ENCODE measurements around the gene CASZ1.

Gene CASZ1

DNA sequence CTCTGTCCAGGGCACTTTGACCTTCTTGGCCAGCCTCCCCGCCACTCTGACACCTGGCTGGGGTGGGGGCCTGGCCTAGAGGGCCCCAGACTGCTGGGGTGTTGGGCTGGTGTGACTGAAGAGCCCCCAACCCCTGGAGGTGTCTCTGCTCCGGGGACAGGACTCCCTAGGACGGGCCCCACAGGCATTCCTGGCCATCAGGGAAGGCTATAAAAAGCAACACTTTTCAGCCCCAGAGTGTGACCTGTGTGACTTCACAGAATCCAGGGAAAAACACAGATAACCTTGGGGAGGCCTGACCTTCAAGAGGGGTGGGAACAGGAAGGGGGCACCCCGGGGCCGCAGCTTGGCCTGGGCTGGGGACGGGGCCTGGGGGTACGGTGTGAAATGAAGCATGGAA lies 24.0 kb upstream of the CASZ1 start:
- DNase-seq: no peak

- DNase-seq: no peak
These were observed 22.9 kb upstream of the CASZ1 start for GRCh38 chr1:10819198-10819901.

DNA sequence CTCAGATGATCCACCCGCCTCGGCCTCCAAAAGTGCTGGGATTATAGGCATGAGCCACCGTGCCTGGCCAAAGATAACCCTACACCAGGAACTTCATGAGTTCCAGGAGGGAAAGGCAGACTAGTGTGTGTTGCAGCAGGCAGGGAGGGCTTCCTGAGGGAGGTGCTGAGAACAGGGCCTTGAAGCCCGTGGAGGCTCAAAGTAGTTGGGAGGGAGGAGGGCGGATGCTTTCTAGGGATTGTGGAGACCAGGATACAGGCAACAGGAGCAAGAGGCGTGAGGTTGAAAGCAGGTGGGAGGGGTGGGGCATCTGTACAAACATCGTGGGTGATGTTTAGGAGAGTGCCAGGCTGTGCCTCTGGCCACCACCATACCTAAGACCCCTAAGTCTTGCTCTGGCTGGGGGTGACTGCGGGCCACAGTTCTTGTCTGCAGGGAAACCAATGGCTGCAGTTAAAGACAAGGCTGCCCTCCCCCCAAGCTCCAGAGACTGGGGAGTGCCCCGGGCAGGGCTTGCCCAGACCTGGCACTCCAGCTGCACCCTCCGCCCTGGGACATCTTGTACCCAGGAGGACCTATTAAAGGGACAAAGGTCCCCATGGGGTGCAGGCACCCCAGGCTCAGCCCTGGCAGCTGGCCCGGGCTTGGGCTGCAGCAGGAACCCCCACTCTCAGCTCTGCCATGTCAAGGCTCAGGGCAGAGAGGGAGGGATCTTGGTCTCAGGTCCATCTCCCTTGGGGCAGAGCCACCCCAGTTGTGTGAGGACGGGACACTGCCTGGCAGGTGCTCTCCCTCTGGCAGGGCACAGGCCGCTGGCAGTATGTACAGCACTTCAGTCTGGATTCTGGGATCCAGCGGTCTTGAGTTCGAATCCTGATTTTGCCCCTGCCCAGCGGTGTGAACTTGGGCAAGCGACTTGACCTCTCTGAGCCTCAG lies 22.1 kb upstream of the CASZ1 start:
- DNase-seq: no peak

DNA sequence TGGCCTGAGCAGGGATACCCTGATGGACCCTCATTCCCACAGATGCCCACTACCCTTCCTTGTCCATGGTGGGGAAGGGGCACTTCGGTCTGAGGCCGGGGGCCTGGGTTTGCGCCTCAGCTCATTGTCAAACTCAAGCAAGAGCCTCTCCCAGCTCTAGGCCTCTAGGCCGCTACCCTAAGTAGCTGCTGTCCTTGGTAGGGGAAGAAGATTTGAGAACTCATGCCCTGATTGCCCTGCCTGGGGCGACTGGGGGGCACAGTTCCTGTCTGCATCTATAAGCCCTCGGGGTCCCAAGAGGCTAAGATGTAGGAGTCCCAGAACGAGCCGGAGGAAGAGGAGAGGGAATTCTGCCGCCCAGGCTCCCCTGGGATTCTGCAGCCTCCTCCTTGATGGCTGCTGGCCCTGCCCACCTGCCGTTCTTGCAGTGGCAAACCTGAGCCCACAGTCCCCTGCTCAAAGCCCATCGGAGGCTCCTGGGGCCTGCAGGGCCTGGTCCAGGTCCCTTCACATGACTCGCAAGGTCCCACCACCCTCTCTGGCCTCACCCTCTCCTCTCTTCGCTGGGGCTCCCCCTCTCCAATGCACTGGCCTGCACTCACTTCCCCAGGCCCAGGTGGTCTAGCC lies 20.4 kb upstream of the CASZ1 start:
- DNase-seq: no peak

DNA sequence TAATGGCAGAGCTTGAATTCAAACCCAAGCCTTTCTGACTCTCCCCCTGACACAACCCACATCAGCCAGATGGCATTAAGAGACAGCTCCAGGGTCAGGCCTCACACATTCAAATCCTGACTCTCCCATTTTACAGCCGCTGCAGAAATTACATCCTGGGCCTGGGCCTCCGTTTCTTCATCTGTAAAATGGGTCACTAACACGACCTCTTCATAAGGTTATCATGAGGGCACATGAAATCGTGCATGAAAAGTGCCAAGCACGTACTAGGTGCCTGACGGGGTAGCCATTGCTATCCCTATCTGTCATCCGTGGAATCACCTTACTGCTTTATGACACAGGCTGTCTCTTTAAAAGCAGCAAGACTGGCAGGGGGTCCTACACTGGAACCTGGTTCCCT lies 19.8 kb upstream of the CASZ1 start:
- DNase-seq: no peak

DNA sequence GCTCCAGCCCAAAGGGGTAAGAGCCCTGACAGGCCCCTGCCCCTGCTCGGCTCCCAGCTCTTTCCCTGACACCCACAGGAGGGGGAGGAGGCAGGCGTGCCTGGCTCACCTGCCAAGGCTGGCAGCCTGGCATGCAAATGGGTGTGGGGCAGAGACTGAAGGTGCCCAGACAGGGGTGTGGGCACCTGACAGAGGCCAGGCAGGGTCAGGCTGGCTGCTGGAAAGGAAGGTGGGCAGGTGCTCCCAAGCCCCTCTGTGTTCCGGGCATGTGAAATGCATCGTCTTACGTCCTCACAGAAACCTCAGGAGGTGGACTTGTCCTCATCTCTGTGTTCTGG lies 19.4 kb upstream of the CASZ1 start:
- DNase-seq: no peak

DNA sequence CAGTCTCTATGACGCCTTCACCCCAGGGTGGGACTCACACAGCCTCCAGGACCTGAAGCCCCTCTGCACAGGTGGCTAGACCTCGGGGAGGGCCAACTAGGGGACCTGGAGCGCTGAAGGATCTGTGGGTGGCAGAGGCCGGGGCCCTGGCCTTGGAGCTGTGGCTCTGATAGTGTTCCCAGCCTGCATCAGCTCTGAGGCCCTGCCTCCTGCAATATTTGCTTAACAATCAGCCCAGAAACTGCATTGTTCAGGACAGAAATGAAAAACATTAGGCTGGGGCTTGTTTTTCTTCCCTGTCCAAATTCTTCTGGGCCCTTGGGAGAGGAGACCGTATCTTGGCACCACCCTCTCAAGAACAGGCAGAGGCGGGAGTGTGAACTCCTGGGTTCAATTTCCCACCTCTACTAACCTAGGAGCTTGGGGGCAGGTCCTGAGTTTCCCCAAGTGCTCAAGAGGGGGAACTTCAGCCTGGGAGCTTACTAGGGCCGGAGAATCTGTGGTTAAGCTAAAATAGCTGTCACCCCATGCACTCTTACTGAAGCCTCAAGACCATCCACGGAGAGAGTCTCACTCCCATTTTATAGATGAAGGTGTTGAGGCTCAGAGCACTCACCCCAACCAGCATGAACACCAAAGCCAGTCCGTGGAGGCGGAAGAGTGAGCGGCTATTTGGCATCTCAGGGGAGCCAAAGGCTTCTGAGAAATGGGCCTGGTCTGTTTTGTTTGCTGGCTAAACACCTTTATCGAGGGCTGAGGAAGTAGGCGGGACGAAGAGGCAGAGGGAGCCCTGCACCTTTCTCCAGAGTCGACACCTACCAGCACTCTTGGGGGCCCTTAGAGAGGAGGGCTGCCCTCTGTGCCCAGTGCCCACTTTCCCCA lies 18.8 kb upstream of the CASZ1 start:
- DNase-seq: no peak

GRCh38 chr1:10814312-10814711 lies 17.9 kb upstream of the CASZ1 start:
- DNase-seq: no peak

- no peak for DNase-seq
These were observed 17.4 kb upstream of the CASZ1 start for GRCh38 chr1:10813799-10814198.

GRCh38 chr1:10812387-10812915 lies 16.0 kb upstream of the CASZ1 start:
- no peak for DNase-seq

GRCh38 chr1:10808441-10808840 lies 12.0 kb upstream of the CASZ1 start:
- no peak for DNase-seq

DNA sequence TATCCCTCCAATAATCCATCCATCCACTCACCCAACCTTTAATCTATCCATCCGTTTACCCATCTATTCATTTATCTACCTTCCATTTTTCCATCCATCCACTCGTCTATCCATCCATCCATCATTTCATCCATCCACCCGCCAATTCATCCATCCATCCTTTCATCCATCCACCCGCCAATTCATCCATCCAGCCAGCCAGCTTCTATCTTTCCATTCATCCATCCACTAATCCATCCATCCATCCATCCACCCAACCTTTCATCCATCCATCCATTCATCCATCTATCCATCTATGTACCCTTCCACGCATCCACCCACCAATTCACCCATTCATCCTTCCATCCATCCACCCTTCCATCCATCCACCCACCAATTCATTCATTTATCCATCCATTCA lies 10.5 kb upstream of the CASZ1 start:
- DNase-seq: no peak

GRCh38 chr1:10803971-10804820 lies 7.8 kb upstream of the CASZ1 start:
- peak; percentile 28 for DNase-seq

DNA sequence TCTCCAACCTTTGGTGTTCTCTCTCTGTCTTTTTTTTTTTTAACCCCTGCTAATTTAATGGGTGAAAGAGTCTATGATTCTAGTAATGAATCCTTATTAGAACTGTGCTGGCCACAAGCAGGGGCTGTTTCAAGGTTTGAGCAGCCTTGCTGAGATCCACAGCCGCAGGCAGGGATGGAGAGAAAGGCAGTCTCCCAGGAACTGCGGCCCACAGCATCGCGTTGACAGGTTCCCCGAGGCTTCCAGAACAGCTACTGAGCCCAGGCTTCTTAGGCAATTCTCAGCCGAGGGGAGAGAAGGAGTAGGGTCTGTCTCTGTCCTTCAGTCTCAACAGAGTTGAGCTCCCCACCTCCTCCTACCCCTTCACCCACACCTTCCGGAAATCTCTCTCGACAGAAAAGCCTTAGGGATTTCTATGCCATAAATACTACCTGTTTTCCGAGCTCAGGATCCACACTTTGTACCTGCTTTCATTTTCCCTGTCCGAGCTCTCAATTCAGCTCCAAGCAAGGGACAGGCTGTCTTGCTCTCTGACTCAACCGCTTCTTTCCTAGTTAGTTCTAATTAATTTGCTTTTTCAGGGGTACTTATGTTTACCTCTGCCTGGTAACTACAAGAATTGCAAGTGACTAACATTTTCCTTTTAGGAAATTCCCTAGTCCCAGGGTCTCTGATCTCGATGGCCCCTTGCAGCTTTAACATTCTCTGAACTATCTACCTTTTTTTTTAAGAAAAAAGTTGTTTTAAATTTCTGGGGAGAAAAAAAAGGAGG lies 6.7 kb upstream of the CASZ1 start:
- no peak for DNase-seq

- no peak for DNase-seq
These were observed 4.3 kb upstream of the CASZ1 start for GRCh38 chr1:10800778-10801177.

- no peak for DNase-seq
These were observed 3.3 kb upstream of the CASZ1 start for GRCh38 chr1:10799726-10800125.

GRCh38 chr1:10795276-10796021 lies 997 bp downstream of the CASZ1 start:
- no peak for DNase-seq

DNA sequence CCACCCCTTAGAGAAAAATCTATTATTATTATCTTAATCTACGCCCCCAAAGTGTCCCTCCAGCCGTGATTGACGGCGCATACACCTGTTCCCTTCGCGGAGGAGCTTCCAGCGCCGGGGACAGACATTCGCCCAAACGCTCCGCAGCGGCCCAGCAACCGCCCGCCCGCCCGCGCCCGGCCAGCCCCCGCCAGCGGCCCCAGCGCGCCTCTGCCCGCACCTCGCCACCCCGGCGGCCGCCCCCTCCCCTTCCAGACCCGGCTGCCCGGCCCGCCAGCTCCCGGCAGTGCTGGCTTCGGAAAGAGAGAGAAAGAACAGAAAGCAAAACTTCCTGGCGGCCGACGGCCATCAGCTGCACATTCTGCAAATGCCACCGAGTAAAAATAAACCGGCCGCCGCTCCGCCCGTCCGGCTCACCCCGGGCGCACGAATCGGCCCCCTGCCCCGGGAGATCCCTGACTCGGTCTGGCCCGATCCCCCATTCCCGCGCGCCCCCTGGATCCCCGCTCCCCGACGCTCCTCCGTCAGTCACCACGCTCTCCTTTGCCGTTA lies 1.6 kb downstream of the CASZ1 start:
- no peak for DNase-seq

DNA sequence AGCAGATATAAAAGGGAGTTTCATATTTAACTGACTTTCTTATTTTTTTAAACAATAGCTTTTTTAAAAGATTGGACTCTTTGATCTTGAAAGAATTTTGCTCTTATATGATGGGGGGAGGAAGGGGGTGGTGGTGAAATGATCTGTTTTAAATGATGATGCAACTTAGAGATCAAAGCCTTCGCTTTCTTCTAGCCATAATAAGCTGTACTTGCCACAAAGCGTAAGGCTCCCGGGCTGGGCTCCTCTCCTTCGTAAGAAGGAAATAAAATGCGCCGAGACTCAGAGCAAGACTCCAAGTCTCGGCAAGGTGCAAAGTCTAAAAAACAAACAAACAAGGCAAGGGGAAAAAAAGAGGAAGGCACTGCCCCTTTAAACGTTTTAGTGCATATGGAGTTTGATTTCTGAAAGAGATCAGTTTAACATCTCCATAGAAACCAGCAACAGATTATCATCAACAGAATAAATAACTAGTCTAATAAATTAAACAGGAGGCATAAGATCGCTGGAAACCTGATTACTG lies 3.3 kb downstream of the CASZ1 start:
- DNase-seq: no peak

Measured in stimulated activated CD8-positive, alpha-beta memory T cell treated with anti-CD3 and anti-CD28 coated beads, Interleukin-4, amount 100 ng/mL, for 48 hours (primary cell).